ENCODE data around the gene TMEM209. TPM values are rescaled to one million over a fixed set of nuclear protein-coding genes. Genes with fewer than 3 reads are reported as not detected.
"Not testable (repeated sequence)": the region's sequence is repeated elsewhere in the genome, so short reads cannot be mapped to it uniquely, and the experiment has no call there.

TMEM209 gene
- total RNA-seq, 1 donor from 2014 or later, result 22.1 TPM

DNA sequence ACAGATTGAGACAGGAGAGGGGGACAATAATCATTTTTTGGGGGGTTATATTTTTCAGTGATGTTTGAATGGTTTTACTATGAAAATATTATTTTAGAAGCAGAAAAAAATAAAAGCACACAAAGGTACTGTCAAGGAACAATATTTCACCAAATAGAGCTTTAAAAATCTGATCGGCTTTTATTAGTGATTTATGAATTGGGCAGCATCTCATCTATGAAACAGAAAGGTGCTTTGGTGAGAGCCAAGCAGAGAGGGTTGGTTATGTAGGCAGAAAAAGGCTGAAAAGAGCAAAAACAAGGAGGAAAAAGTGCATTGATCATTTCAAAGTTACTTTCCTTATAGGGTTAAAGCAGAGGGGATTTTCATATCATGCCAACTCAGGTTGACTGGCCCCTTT is 35.0 kb upstream of the TMEM209 start:
- H3K4me3 ChIP-seq (ENCODE audit: low read depth, low read length), result no peak overlapping the region
- TF ChIP-seq, protein P1, sequence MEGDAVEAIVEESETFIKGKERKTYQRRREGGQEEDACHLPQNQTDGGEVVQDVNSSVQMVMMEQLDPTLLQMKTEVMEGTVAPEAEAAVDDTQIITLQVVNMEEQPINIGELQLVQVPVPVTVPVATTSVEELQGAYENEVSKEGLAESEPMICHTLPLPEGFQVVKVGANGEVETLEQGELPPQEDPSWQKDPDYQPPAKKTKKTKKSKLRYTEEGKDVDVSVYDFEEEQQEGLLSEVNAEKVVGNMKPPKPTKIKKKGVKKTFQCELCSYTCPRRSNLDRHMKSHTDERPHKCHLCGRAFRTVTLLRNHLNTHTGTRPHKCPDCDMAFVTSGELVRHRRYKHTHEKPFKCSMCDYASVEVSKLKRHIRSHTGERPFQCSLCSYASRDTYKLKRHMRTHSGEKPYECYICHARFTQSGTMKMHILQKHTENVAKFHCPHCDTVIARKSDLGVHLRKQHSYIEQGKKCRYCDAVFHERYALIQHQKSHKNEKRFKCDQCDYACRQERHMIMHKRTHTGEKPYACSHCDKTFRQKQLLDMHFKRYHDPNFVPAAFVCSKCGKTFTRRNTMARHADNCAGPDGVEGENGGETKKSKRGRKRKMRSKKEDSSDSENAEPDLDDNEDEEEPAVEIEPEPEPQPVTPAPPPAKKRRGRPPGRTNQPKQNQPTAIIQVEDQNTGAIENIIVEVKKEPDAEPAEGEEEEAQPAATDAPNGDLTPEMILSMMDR (IDR thresholded peaks at IDR 0.05; ENCODE audit: insufficient read depth, low read length, poor library complexity, severe bottlenecking), result no peak
- no peaks in the 10 kb centered on the region for H3K36me3 ChIP-seq (ENCODE audit: control insufficient read depth, insufficient read depth, low read length)
- DNase-seq (ENCODE audit: low read depth), result no peak
- no peaks in the 10 kb centered on the region for H3K27me3 ChIP-seq (ENCODE audit: control insufficient read depth, insufficient read depth, low read length)

DNA sequence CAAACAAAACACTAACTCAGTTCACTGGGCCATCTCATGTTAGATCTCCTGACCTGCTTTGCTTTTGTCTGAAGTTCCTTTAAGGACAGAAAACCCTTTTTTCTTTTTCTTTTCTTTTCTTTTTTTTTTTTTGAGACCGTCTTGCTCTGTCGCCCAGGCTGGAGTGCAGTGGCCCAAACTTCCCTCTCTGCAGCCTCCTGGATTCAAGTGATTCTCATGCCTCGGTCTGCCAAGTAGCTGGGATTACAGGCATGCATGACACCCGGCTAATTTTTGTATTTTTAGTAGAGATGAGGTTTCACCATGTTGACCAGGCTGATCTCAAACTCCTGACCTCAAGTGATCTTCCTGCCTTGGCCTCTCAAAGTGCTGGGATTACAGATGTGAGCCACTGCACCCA is 31.2 kb upstream of the TMEM209 start:
- DNase-seq (ENCODE audit: low read depth); H3K27me3 ChIP-seq (ENCODE audit: control insufficient read depth, insufficient read depth, low read length); H3K36me3 ChIP-seq (ENCODE audit: control insufficient read depth, insufficient read depth, low read length); H3K4me3 ChIP-seq (ENCODE audit: low read depth, low read length): not testable (repeated sequence)

DNA sequence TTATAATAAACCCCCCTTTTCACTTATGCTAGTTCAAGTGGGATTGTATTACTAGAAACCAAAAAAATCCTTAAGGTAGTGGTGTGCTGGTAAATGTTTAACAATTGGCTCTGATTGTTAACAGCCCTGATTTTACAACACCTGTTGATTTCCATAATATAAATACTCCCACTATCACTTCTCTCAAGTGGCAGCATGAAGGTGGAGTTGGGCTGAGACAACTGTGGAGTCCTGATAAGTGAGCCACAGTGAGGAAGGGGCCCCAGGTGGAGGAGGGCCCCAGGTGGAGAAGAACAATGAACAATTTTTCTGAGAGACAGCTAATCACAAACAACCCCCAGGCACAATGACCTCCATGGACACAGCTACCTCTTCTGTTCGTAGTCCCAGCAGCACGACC is 28.9 kb upstream of the TMEM209 start:
- TF ChIP-seq, protein P1 (IDR thresholded peaks at IDR 0.05; ENCODE audit: insufficient read depth, low read length, poor library complexity, severe bottlenecking), result no peak

DNA sequence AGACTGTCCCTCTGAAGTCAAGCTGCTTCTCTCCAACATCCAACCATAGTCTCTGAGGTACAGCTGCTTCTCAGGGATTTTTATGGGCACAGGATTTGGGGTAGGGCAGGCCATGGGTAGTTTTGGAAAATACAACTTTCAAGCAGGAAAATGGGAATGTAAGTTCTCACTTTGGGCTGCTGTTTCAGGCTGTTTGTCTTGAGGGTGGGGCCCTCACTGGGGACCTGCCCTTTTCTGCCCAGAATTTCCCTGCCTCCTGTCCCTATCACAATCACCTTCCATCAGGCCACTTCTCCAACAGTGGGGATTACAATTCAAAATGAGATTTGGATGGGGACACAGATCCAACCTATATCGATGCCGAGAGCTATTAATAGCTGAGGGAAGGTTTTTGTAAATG is 27.0 kb upstream of the TMEM209 start:
- Histone ChIP-seq H3K36me3 (ENCODE audit: control insufficient read depth, insufficient read depth, low read length) (no peaks in the 10 kb centered on the region), H3K27me3 (ENCODE audit: control insufficient read depth, insufficient read depth, low read length) (no peaks in the 10 kb centered on the region), H3K4me3 (ENCODE audit: low read depth, low read length) (no peak overlapping the region)
- TF ChIP-seq, protein P1 (IDR thresholded peaks at IDR 0.05; ENCODE audit: insufficient read depth, low read length, poor library complexity, severe bottlenecking), result no peak
- no peak for DNase-seq (ENCODE audit: low read depth)

More for the DNA sequence above, 28.9 kb upstream of the TMEM209 start:
- no peak for DNase-seq (ENCODE audit: low read depth)
- H3K36me3 ChIP-seq (ENCODE audit: control insufficient read depth, insufficient read depth, low read length), result no peaks in the 10 kb centered on the region
- no peak overlapping the region for H3K4me3 ChIP-seq (ENCODE audit: low read depth, low read length)
- H3K27me3 ChIP-seq (ENCODE audit: control insufficient read depth, insufficient read depth, low read length), result no peaks in the 10 kb centered on the region

DNA sequence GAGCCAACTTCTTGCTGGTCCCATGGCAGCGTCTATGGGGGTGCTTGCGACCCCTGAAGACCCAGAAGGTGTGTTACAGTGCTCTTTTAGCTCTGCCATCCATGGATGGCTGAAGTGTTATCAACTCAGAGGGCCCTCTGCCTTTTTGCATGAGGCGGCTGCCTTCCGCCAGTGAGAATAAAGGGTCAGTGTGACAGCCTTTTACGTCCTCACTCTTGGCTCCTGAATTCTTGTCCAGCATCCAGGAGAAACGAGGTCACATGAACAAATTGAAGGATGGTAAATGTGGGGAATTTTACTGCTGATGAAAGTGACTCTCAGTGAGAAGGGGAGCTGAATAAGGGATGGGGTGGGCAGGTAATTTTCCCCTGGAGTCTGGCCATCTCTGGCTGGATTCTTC is 26.6 kb upstream of the TMEM209 start:
- H3K4me3 ChIP-seq (ENCODE audit: low read depth, low read length), result no peak overlapping the region
- no peaks in the 10 kb centered on the region for H3K36me3 ChIP-seq (ENCODE audit: control insufficient read depth, insufficient read depth, low read length)
- H3K27me3 ChIP-seq (ENCODE audit: control insufficient read depth, insufficient read depth, low read length), result no peaks in the 10 kb centered on the region
- TF ChIP-seq, protein P1 (IDR thresholded peaks at IDR 0.05; ENCODE audit: insufficient read depth, low read length, poor library complexity, severe bottlenecking), result no peak
- DNase-seq (ENCODE audit: low read depth), result no peak

DNA sequence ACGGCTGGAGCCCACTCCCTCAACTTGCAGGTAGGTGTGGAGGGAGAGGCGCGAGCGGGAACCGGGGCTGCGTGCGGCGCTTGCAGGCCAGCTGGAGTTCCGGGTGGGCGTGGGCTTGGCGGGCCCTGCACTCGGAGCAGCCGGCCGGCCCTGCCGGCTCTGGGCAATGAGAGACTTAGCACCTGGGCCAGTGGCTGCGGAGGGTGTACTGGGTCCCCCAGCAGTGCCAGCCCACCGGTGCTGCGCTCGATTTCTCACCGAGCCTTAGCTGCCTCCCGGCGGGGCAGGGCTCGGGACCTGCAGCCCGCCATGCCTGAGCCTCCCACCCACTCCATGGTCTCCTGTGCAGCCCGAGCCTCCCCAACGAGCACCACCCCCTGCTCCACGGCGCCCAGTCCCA is 24.8 kb upstream of the TMEM209 start:
- H3K4me3 ChIP-seq (ENCODE audit: low read depth, low read length); H3K36me3 ChIP-seq (ENCODE audit: control insufficient read depth, insufficient read depth, low read length); H3K27me3 ChIP-seq (ENCODE audit: control insufficient read depth, insufficient read depth, low read length); DNase-seq (ENCODE audit: low read depth): not testable (repeated sequence)

DNA sequence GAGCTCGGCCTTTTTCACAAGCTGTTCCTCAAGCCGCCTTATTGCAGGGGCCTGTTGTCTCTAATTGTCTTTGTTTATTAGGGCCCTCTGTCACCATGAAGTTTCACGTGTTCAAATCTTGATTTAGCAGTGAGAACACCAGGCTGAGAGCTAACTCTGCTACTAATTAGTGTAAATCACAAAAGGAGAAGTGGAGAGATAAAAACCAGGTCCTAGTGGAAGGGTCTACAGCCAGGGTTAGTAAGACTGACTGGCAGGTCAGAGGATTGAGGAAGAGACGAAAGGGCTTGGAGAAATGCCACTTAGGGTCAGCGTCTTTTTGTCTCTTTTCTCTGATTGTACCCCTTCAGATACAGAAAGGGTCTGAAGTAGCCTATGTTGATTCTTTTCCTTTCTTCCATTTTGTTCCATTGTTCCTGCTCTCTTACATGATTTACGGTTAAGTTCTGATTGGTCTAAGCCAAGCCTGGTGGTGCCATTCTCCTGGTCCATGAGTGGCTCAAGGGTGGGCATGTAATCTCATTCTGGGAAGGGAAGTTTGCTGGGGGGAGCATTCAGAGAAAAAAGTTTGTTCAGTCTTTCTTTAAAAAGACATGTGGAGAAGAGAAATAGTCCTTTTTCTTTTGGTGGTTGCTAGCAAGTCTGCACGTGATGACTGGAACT is 23.8 kb upstream of the TMEM209 start:
- TF ChIP-seq, protein P1 (IDR thresholded peaks at IDR 0.05; ENCODE audit: insufficient read depth, low read length, poor library complexity, severe bottlenecking), result no peak
- Histone ChIP-seq H3K4me3 (ENCODE audit: low read depth, low read length) (no peak overlapping the region), H3K27me3 (ENCODE audit: control insufficient read depth, insufficient read depth, low read length) (no peaks in the 10 kb centered on the region), H3K36me3 (ENCODE audit: control insufficient read depth, insufficient read depth, low read length) (no peaks in the 10 kb centered on the region)
- DNase-seq (ENCODE audit: low read depth), result no peak

Data from kidney epithelial cell (primary cell).